Endothelial cell of umbilical vein (primary cell): Measurements from ENCODE around the gene SMNDC1. TPM values are rescaled to one million over a fixed set of nuclear protein-coding genes. Genes with fewer than 3 reads are reported as not detected.

ENCODE experiments used
- BruUV-seq: library from RNA; stranded (reverse); fragments of 400-500 nt; replicated peaks from 2 replicates; lab custom pipeline; 2021; lab: Mats Ljungman, UMichigan
- CTCF ChIA-PET: fragments of 300-600, 350-600 bp; sonication (Branson Sonifier 250); formaldehyde crosslinking; loops from one replicate; lab custom pipeline; 2021; ENCODE audit warnings: antibody characterized with exemption, inconsistent platforms; lab: Charles Lee
- POLR2A ChIA-PET: fragments of 300-600, 350-600 bp; sonication (Branson Sonifier 250); formaldehyde crosslinking; loops from one replicate; lab custom pipeline; 2021; ENCODE audit warnings: antibody characterized with exemption, inconsistent platforms; lab: Charles Lee
- DNase-seq: peaks from one replicate; pipeline ENCODE4 v3.0.0-alpha.2; 2011; ENCODE audit warnings: low read depth, low spot score
- FAIRE-seq: peaks from 2 replicates; lab custom pipeline; 2011; peaks lifted over from hg19 to GRCh38; lab: Jason Lieb, UNC
- H2AFZ ChIP-seq: 2 replicates; pipeline ENCODE4 v1.6.0; 2012; ENCODE audit warnings: low read depth, low read length, control low read depth, inconsistent platforms
- H3K27ac ChIP-seq: 2 replicates; pipeline ENCODE4 v1.5.1; 2011; ENCODE audit warnings: low read depth, mild to moderate bottlenecking, control low read depth, low read length, moderate library complexity; ENCODE audit not compliant: insufficient read depth
- H3K27me3 ChIP-seq, 2 experiments: 2 replicates each; pipeline versions ENCODE4 v1.6.0 to v1.6.1; 2011; ENCODE audit warnings: low read length in 2 of 2, mixed read lengths in 1 of 2; ENCODE audit not compliant: control insufficient read depth in 2 of 2, insufficient read depth in 2 of 2
- H3K36me3 ChIP-seq, 2 experiments: 2 replicates in 1 of 2; 3 replicates in 1 of 2; pipeline ENCODE4 v1.5.1; 2011; ENCODE audit warnings: low read length in 2 of 2, mild to moderate bottlenecking in 1 of 2, moderate library complexity in 1 of 2; ENCODE audit not compliant: control insufficient read depth in 2 of 2, insufficient read depth in 2 of 2; ENCODE audit errors: extremely low read depth in 1 of 2
- H3K4me1 ChIP-seq: 3 replicates; pipeline ENCODE4 v1.5.1; 2011; ENCODE audit warnings: mild to moderate bottlenecking, low read length; ENCODE audit not compliant: control insufficient read depth, insufficient read depth; ENCODE audit errors: extremely low read depth
- H3K4me2 ChIP-seq: 2 replicates; pipeline ENCODE4 v1.6.1; 2011; ENCODE audit warnings: low read length, control low read depth, mixed read lengths; ENCODE audit not compliant: insufficient read depth
- H3K4me3 ChIP-seq, 3 experiments: fragments of 200-600 bp in 1 of 3; sonication (generic), shearing (Covaris generic) in 1 of 3; replicated peaks in 1 of 3; 2 replicates each; pipeline ENCODE4 v1.5.1; 2011 to 2016; ENCODE audit warnings: control low read depth in 3 of 3, low read length in 3 of 3, mild to moderate bottlenecking in 2 of 3, inconsistent platforms in 1 of 3, low read depth in 1 of 3, moderate library complexity in 1 of 3; ENCODE audit not compliant: insufficient read depth in 1 of 3
- H3K79me2 ChIP-seq: 2 replicates; pipeline ENCODE4 v1.6.0; 2012; ENCODE audit warnings: low read length, inconsistent platforms; ENCODE audit not compliant: control insufficient read depth, insufficient read depth
- H3K9ac ChIP-seq: replicated peaks from 2 replicates; pipeline ENCODE3; 2011; ENCODE audit warnings: low read length, control low read depth; ENCODE audit not compliant: insufficient read depth; ENCODE audit errors: extremely low read depth
- H3K9me1 ChIP-seq: replicated peaks from 3 replicates; pipeline ENCODE4 v1.6.0; 2011; ENCODE audit warnings: mild to moderate bottlenecking, low read length; ENCODE audit not compliant: control insufficient read depth, insufficient read depth; ENCODE audit errors: extremely low read depth
- H3K9me3 ChIP-seq: replicated peaks from 2 replicates; pipeline ENCODE4 v1.5.1; 2012; ENCODE audit warnings: low read length, inconsistent platforms; ENCODE audit not compliant: control insufficient read depth, insufficient read depth
- H4K20me1 ChIP-seq: replicated peaks from 2 replicates; pipeline ENCODE3; 2011; ENCODE audit warnings: mild to moderate bottlenecking, low read length; ENCODE audit not compliant: control insufficient read depth, insufficient read depth; ENCODE audit errors: extremely low read depth
- EZH2 ChIP-seq: IDR thresholded peaks from 2 replicates; pipeline ENCODE4 v1.6.1; 2012; ENCODE audit warnings: borderline replicate concordance, low read depth, mild to moderate bottlenecking, moderate library complexity, low read length, inconsistent platforms; ENCODE audit not compliant: severe bottlenecking
- FOS ChIP-seq: IDR thresholded peaks from 2 replicates; pipeline ENCODE4 v1.6.1; 2011; ENCODE audit warnings: mild to moderate bottlenecking, low read length, moderate library complexity, borderline replicate concordance; ENCODE audit not compliant: insufficient read depth
- GATA2 ChIP-seq: IDR thresholded peaks from 2 replicates; pipeline ENCODE4 v1.7.0; 2011; ENCODE audit warnings: low read depth, mild to moderate bottlenecking, moderate library complexity, mixed read lengths, low read length; ENCODE audit not compliant: insufficient read length, insufficient read depth
- JUN ChIP-seq: IDR thresholded peaks from 2 replicates; pipeline ENCODE4 v1.6.1; 2011; ENCODE audit warnings: borderline replicate concordance, low read depth; ENCODE audit not compliant: insufficient read length, insufficient read depth
- MYC ChIP-seq: IDR thresholded peaks from one replicate; pipeline ENCODE4 v1.6.1; 2011; ENCODE audit warnings: mild to moderate bottlenecking, low read depth, low read length
- POLR2A ChIP-seq: IDR thresholded peaks from 2 replicates; pipeline ENCODE4 v1.6.1; 2012; ENCODE audit warnings: low read depth, mild to moderate bottlenecking, control low read depth, low read length
- POLR2AphosphoS5 ChIP-seq: IDR thresholded peaks from 2 replicates; pipeline ENCODE4 v1.6.1; 2012; ENCODE audit warnings: low read depth, mild to moderate bottlenecking, control low read depth, low read length, moderate library complexity; ENCODE audit not compliant: insufficient read depth
- dilution Hi-C: fragments of 300-500 bp; cut with MboI; formaldehyde crosslinking; loops from one replicate; pipeline ENCODE4 v1.15.0; 2019; ENCODE audit warnings: low sequenced_read_pairs; ENCODE audit not compliant: extremely low pct_ligation_motif_present
- intact Hi-C: fragments of 100-400 bp; cut with micrococcal nuclease; formaldehyde crosslinking; loops from one replicate; pipeline ENCODE4 v1.10.0; 2022
- polyA plus RNA-seq, 4 experiments: library from polyadenylated mRNA; depleted of rRNA in 3 of 4; stranded (reverse) in 3 of 4; unstranded in 1 of 4; fragments of >200 nt; gene quantifications; 2 replicates each; pipeline versions ENCODE4 v1.2.1 to v1.2.3, GENCODE V29; 2011 to 2012; ENCODE audit warnings: missing spikeins in 1 of 4
- total RNA-seq: library from RNA; stranded (reverse); gene quantifications from 2 replicates; pipeline ENCODE4 v1.2.3, GENCODE V29; 2021
- TF ChIP-seq, protein P1 (sequence below), 2 donors: IDR thresholded peaks; 1 replicate in 1 of 2; 2 replicates in 1 of 2; pipeline ENCODE4 v1.5.1; 2011; ENCODE audit warnings: low read length in 2 of 2, mild to moderate bottlenecking in 2 of 2, moderate library complexity in 2 of 2, control low read depth in 1 of 2, inconsistent platforms in 1 of 2, low read depth in 1 of 2; ENCODE audit not compliant: insufficient read depth in 1 of 2; ENCODE audit errors: extremely low read depth in 1 of 2
- TF ChIP-seq, protein P2 (sequence below): IDR thresholded peaks from 2 replicates; pipeline ENCODE4 v1.6.1; 2011; ENCODE audit not compliant: insufficient read depth, insufficient read length

SMNDC1 gene
- total and polyA plus RNA-seq, 2 donors (not counting 3 experiments of a cell fraction or from before 2014, with no cell fraction given), result 7.1 to 39.3 TPM

DNA sequence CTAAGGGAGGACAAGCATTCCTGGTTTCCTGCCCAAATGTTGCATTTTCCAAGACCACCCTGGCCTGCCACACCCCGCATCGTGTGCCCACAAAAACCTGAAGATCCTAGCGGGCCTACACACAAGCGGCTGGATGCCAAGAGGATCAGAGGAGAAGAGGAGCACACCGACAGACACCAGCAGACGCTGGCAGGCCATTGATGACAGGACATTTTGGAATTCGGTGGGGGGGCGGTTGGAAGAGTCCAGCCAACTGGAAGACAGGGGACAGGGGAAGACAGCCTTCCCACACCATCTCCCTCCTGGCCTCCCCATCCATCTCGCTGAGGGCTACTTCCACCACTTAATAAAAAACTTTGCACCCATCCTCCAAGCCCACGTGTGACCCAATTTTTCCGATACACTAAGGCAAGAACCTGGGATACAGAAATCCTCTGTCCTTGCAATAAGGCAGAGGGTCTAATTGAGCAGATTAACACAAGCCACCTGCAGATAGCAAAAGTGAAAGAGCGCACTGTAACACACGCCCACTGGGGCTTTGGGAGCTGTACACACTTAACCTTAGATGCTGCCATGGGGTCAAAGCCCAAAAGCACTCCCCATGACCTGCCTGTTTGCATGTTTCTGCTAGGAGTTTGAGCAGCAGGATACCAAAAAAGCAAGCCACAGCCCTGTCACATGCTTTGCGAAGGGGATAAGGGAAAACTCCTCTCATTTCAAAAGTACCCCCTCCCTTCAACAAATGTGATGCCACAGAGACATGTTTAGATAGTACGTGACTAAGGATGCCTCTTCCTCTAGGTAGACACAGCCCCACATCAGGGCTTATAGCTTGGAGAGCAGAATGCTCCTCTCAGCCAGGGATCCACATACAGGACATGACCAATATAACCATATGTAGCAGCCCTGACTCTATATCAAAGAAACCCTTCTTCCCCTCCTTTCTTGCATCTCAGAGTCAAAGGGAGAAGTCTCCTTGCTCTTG, 13.4 kb upstream of the SMNDC1 start:
- H3K79me2 ChIP-seq, result no peaks in the 10 kb centered on the region
- TF ChIP-seq JUN (no peak), EZH2 (no peak), MYC (no peak), GATA2 (no peak), FOS (no peak), POLR2AphosphoS5 (no peak), POLR2A (no peak)
- TF ChIP-seq, protein P1, sequence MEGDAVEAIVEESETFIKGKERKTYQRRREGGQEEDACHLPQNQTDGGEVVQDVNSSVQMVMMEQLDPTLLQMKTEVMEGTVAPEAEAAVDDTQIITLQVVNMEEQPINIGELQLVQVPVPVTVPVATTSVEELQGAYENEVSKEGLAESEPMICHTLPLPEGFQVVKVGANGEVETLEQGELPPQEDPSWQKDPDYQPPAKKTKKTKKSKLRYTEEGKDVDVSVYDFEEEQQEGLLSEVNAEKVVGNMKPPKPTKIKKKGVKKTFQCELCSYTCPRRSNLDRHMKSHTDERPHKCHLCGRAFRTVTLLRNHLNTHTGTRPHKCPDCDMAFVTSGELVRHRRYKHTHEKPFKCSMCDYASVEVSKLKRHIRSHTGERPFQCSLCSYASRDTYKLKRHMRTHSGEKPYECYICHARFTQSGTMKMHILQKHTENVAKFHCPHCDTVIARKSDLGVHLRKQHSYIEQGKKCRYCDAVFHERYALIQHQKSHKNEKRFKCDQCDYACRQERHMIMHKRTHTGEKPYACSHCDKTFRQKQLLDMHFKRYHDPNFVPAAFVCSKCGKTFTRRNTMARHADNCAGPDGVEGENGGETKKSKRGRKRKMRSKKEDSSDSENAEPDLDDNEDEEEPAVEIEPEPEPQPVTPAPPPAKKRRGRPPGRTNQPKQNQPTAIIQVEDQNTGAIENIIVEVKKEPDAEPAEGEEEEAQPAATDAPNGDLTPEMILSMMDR (IDR thresholded peaks at IDR 0.05; ENCODE audit: extremely low read depth in 1 of 2, insufficient read depth in 1 of 2, low read depth in 1 of 2, low read length in 2 of 2), result no peak
- TF ChIP-seq, protein P2, sequence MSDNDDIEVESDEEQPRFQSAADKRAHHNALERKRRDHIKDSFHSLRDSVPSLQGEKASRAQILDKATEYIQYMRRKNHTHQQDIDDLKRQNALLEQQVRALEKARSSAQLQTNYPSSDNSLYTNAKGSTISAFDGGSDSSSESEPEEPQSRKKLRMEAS, result no peak
- dilution Hi-C loops, result no loop called here
- FAIRE-seq (no peak), DNase-seq (no peak)
- no peaks in the 10 kb centered on the region for H3K36me3 ChIP-seq
- no peaks in the 10 kb centered on the region for H3K9me3 ChIP-seq
- H3K27me3 ChIP-seq, result no peaks in the 10 kb centered on the region
- ChIA-PET POLR2A (no interaction called here), CTCF (interaction anchor here (1.3 kb wide), 1 partner anchor 228 kb away, joined by 4 read pairs; no protein-coding TSS in a partner anchor)
- H4K20me1 ChIP-seq, result no peaks in the 10 kb centered on the region
- H2AFZ ChIP-seq, result no peak overlapping the region
- no peak overlapping the region for H3K9ac ChIP-seq
- no peaks in the 10 kb centered on the region for H3K9me1 ChIP-seq
- H3K27ac ChIP-seq, result no peak overlapping the region
- no peak overlapping the region for H3K4me2 ChIP-seq
- intact Hi-C loops, result no loop called here
- H3K4me1 ChIP-seq, result no peaks in the 10 kb centered on the region
- no TSS peak for BruUV-seq
- no peak overlapping the region for H3K4me3 ChIP-seq
